ENCODE data around the gene SNX5. TPM values are rescaled to one million over a fixed set of nuclear protein-coding genes. Genes with fewer than 3 reads are reported as not detected.

The SNX5 gene
- total and polyA plus RNA-seq, 2 of the 13 experiments (the other 11 are each of a cell fraction or from before 2014, with no cell fraction given), result 664 to 1,040 TPM

GRCh38 chr20:17925141-17925939 is 43.3 kb downstream of the SNX5 start (continued):
- TF ChIP-seq CENPT (CRISPR knock-in tag; IDR thresholded peaks at IDR 0.05; ENCODE audit: low read depth), result no peak
- no peak for TF ChIP-seq ZNF224 (CRISPR knock-in tag; IDR thresholded peaks at IDR 0.05)
- TF ChIP-seq HNF1B (CRISPR knock-in tag; IDR thresholded peaks at IDR 0.05), result no peak
- TF ChIP-seq ZNF788 (CRISPR knock-in tag; IDR thresholded peaks at IDR 0.05; ENCODE audit: borderline replicate concordance), result no peak
- TF ChIP-seq PBX3 (CRISPR knock-in tag; IDR thresholded peaks at IDR 0.05; ENCODE audit: borderline replicate concordance), result no peak
- TF ChIP-seq ZBTB34 (CRISPR knock-in tag; IDR thresholded peaks at IDR 0.05), result no peak
- no peak for TF ChIP-seq MIXL1 (CRISPR knock-in tag; IDR thresholded peaks at IDR 0.05)
- TF ChIP-seq ARNT (IDR thresholded peaks at IDR 0.05), result no peak
- no peak for TF ChIP-seq ZNF143 (CRISPR knock-in tag; IDR thresholded peaks at IDR 0.05)
- TF ChIP-seq ZNF780A (CRISPR knock-in tag; IDR thresholded peaks at IDR 0.05), result no peak
- TF ChIP-seq DR1 (CRISPR knock-in tag; IDR thresholded peaks at IDR 0.05), result no peak
- no peak for TF ChIP-seq MBNL3 (CRISPR knock-in tag; conservative IDR thresholded peaks at IDR 0.05)
- TF ChIP-seq MNT (IDR thresholded peaks at IDR 0.05), result no peak
- peak; percentile 66 for TF ChIP-seq ZNF281 (CRISPR knock-in tag; IDR thresholded peaks at IDR 0.05; ENCODE audit: borderline replicate concordance)
- TF ChIP-seq KAT2B (IDR thresholded peaks at IDR 0.05; ENCODE audit: borderline replicate concordance, low read depth, low read length), result no peak
- TF ChIP-seq ZNF572 (CRISPR knock-in tag; IDR thresholded peaks at IDR 0.05), result no peak
- TF ChIP-seq ZNF800 (CRISPR knock-in tag; IDR thresholded peaks at IDR 0.05), result 0 out of 2 replicates have a peak, but pooled peaks have one; percentile 32
